Liver (tissue), 3 donors: ENCODE measurements around the gene ZC3H18.

Experiments used
- CTCF ChIP-seq: fragments of 150-350 bp; IDR thresholded peaks from 2 replicates; pipeline ENCODE4 v1.5.1; 2017; ENCODE audit warnings: improper control_type of control experiment, low read depth, low read length; ENCODE audit not compliant: missing input control
- FOXA1 ChIP-seq: IDR thresholded peaks from 2 replicates; pipeline ENCODE4 v1.6.1; 2016; ENCODE audit warnings: antibody characterized with exemption
- RAD21 ChIP-seq, 2 donors: IDR thresholded peaks; 2 replicates each; pipeline ENCODE4 v1.6.1; 2016; ENCODE audit warnings: antibody characterized with exemption in 2 of 2, mild to moderate bottlenecking in 2 of 2
- REST ChIP-seq: IDR thresholded peaks from 2 replicates; pipeline ENCODE4 v1.6.1; 2016; ENCODE audit warnings: antibody characterized with exemption, mild to moderate bottlenecking
- RXRA ChIP-seq, 2 donors: IDR thresholded peaks; 2 replicates each; pipeline ENCODE4 v1.6.1; 2017 to 2018; ENCODE audit warnings: antibody characterized with exemption in 2 of 2, mild to moderate bottlenecking in 1 of 2
- TAF1 ChIP-seq: conservative IDR thresholded peaks from 2 replicates; pipeline ENCODE4 v1.6.1; 2016; ENCODE audit warnings: antibody characterized with exemption, mild to moderate bottlenecking
- YY1 ChIP-seq: IDR thresholded peaks from 2 replicates; pipeline ENCODE4 v1.6.1; 2016; ENCODE audit warnings: antibody characterized with exemption, mild to moderate bottlenecking
- ZBTB33 ChIP-seq: IDR thresholded peaks from 2 replicates; pipeline ENCODE4 v1.6.1; 2016; ENCODE audit warnings: antibody characterized with exemption
- donor health status: healthy.
- donor health status: healthy.

GRCh38 chr16:88622866-88623265 is 52.7 kb downstream of the ZC3H18 start:
- TF ChIP-seq CTCF (no peak), FOXA1 (no peak), TAF1 (no peak), REST (no peak), RAD21 (IDR thresholded peaks at IDR 0.05) (no peak), ZBTB33 (no peak), YY1 (no peak), RXRA (IDR thresholded peaks at IDR 0.05) (no peak)
